ENCODE measurements around the gene MTURN. TPM values are rescaled to one million over a fixed set of nuclear protein-coding genes. Genes with fewer than 3 reads are reported as not detected.
A peak's percentile ranks its signal among the peaks of the same experiment; 100 is the strongest.
"Not testable (repeated sequence)": the region's sequence is repeated elsewhere in the genome, so short reads cannot be mapped to it uniquely, and the experiment has no call there.

The MTURN gene
- 55.6 TPM for total RNA-seq
- polyA plus RNA-seq: 55.6 TPM

DNA sequence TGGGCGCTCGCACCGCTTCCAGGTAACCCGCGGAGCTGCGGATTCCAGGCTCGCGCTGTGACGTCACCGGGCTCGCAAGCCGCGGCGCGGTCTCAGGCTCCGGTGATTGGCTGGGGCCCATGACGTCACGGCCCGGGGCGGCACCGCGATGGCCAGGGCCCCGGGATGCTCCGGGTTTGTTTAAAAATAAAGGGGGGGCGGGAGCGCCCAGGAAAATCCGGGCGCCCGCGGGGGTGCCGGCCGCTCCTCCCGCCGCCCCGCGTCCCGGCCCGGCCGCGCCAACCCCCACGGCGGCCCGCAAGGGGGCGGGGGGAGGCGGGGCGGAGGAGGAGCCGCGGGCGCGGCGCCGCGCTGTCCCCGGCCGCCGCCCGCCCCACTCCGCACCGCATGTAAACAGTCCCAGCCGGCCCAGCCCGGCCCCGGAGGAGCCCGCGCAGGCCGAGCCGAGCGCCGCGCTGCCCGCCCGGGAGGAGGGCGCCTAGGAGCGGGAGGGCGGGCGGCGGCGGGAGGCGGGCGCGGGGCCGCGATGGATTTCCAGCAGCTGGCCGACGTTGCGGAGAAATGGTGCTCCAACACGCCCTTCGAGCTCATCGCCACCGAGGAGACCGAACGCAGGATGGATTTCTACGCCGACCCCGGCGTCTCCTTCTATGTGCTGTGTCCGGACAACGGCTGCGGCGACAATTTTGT, at the start of gene MTURN:
Gene MTURN (plus strand): TSS at position 376 of the 690 bp plus-strand sequence. CDS start 151 bp downstream, at position 527.
- WGBS: under 1% methylated on average over 98 of the region's 99 CpGs
- Histone ChIP-seq H3K36me3 (ENCODE audit: insufficient read depth) (no peaks in the 10 kb centered on the region), H3K27ac (ENCODE audit: low read depth) (peak within 1 kb of the TSS; percentile 95), H3K4me1 (ENCODE audit: insufficient read depth) (no peaks in the 10 kb centered on the region), H3K4me3 (ENCODE audit: low read depth, low read length) (peak within 1 kb of the TSS; percentile 97)
- DNase-seq (ENCODE audit: extremely low spot score): peak; percentile 52

DNA sequence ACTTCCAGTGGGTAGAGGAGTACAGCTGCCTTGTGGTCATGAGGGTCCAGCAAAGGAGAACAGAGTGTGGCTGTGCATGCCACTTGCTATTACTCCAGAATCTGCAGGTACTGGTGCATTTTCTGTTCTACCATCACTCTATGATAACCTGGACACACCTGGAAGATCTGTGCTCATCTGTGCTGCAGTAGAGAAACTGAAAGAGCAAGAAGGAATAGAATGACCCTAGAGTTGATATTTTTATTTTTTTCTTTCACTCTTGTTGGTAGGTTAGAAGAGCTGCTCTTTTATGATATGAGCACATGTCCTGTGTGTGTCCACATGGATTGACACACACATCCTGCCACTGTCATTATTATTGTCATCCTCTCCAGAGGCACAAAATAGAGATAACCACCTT, 48.3 kb upstream of the MTURN start:
- Histone ChIP-seq H3K27ac (ENCODE audit: low read depth) (no peak overlapping the region), H3K36me3 (ENCODE audit: insufficient read depth) (no peaks in the 10 kb centered on the region), H3K4me3 (ENCODE audit: low read depth, low read length) (no peak overlapping the region), H3K4me1 (ENCODE audit: insufficient read depth) (no peaks in the 10 kb centered on the region)
- no peak for DNase-seq (ENCODE audit: extremely low spot score)

DNA sequence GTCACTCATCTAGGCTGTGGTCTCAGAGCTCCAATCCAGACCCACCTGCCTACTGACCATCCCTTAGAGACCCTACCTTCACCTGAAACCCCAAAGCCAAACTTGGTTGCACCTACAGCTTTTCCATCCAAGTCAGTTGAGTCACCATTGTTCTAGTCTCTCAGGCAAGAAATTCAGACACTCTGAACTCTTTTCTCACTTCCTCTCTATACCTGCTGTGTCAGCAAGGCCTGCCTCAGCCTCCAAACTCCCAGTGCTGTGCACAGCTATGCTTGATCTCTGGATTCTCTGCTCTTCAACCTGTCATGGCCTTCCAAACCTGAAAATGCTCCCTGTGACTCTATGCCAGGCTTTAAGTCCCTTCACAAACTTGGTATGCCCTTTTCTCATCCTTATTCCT, 47.4 kb upstream of the MTURN start:
- Histone ChIP-seq H3K4me3 (ENCODE audit: low read depth, low read length) (no peak overlapping the region), H3K27ac (ENCODE audit: low read depth) (no peak overlapping the region), H3K36me3 (ENCODE audit: insufficient read depth) (no peaks in the 10 kb centered on the region), H3K4me1 (ENCODE audit: insufficient read depth) (no peaks in the 10 kb centered on the region)
- DNase-seq (ENCODE audit: extremely low spot score): no peak

DNA sequence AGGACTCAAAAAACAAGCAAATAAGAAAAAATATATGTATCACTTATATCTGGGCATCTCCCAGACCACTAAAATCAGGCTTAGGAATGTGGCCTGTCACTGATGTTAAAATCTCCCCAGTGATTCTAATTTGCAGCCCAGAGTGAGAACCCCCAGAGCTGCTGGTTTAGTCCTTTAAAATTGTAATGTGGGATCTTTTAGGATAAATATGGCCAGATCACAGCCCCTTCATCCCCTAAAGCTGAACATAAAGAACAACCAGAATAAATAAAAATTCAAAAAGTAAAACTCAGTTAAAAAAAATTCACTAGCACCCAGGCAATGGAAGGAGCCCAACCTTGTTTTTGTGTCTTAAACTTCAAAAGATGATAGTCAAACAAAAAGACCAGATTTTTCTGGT, 46.4 kb upstream of the MTURN start:
- Histone ChIP-seq H3K4me3 (ENCODE audit: low read depth, low read length) (no peak overlapping the region), H3K27ac (ENCODE audit: low read depth) (no peak overlapping the region), H3K36me3 (ENCODE audit: insufficient read depth) (no peaks in the 10 kb centered on the region), H3K4me1 (ENCODE audit: insufficient read depth) (no peaks in the 10 kb centered on the region)
- no peak for DNase-seq (ENCODE audit: extremely low spot score)

DNA sequence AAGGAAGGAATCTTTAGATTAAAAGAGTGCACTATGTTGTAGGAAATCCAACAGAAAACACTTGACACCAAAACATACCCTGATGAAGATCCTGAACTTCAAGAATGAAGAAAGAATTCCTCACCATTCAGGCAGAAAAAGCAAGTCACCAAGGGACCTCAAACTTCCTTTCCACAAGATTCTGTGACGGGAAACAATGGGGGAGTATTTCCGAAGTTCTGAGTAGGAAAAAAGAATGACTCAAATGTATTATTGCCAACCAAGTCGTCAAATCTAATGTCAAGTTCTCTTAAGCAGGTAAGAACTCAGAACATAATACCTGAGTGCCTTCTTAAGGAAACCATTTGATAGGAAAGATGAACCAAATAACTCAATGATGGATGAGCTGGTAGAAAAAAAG, 44.7 kb upstream of the MTURN start:
- Histone ChIP-seq H3K4me1 (ENCODE audit: insufficient read depth) (no peaks in the 10 kb centered on the region), H3K36me3 (ENCODE audit: insufficient read depth) (no peaks in the 10 kb centered on the region), H3K4me3 (ENCODE audit: low read depth, low read length) (no peak overlapping the region), H3K27ac (ENCODE audit: low read depth) (no peak overlapping the region)
- WGBS: 80% methylated on average over 3 of the region's 3 CpGs
- DNase-seq (ENCODE audit: extremely low spot score): no peak

DNA sequence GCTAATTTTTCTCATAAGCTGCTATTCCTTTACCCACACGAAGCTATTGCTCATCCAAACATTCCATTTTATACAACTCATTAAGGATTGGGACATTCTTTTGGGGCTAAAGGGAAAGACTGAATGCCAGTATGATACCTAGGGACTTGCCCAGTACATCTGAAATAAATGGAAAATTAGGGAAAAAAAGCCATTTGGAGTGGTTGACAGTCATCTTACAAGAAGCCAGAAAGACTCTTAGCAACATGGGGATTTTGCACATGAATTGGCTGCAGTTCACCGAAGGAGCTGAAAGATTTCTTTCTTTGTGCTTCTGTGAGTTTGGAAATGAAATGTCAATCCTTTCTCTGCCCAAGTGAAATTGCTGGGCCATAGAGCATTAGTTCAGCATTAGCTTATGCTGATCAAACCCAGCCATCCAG, 43.3 kb upstream of the MTURN start:
- DNase-seq (ENCODE audit: extremely low spot score): no peak
- no peaks in the 10 kb centered on the region for H3K36me3 ChIP-seq (ENCODE audit: insufficient read depth)
- no peak overlapping the region for H3K4me3 ChIP-seq (ENCODE audit: low read depth, low read length)
- 61% methylated on average over 2 of the region's 2 CpGs for WGBS
- H3K27ac ChIP-seq (ENCODE audit: low read depth): no peak overlapping the region
- H3K4me1 ChIP-seq (ENCODE audit: insufficient read depth): no peaks in the 10 kb centered on the region

DNA sequence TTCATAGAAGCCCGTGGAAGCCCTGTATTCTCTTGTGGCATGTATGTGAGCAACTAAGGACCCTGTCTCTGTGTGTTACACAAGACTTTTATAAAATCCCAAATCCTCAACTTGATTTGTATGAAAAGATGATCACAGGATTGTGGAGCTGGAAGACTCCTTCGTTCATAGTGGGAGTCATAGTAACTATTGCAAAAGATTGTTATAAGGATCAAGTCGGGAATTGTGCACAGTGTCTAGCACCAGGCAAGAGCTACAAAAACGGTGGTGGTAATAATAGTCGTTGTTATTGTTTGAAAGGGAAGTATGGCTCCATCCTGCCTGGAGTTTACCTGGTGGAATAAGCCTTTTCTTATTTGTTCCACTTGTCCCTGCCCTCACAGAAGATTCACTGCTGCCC, 42.8 kb upstream of the MTURN start:
- WGBS: 87% methylated on average over 5 of the region's 5 CpGs
- H3K36me3 ChIP-seq (ENCODE audit: insufficient read depth): no peaks in the 10 kb centered on the region
- no peaks in the 10 kb centered on the region for H3K4me1 ChIP-seq (ENCODE audit: insufficient read depth)
- no peak for DNase-seq (ENCODE audit: extremely low spot score)
- H3K27ac ChIP-seq (ENCODE audit: low read depth): no peak overlapping the region
- no peak overlapping the region for H3K4me3 ChIP-seq (ENCODE audit: low read depth, low read length)

DNA sequence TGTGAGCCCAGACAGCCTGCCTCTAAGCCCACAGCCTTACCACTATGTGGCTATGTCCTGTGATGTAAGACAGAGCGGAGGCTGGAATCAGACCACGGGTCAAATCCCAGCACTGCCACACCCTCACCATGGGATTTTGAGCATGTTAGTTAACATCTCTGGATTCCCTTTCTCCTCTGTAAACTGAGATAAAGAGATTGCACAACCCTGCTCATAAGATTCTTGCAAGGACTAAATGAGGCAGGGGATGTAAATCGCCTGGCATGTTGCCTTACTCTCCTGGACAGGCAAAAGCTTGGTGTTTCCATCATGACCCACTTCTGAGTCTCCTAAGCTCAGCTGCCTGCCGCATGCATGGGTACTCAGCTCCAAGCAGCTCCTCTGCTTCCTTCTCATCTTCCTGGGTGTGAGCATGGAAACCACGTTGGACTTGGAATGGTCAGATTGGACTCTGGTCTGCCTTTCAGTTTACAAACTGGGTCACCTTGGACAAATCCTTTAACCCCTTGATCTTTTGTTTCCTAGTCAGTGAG, 41.3 kb upstream of the MTURN start:
- WGBS: 59% methylated on average over 5 of the region's 5 CpGs
- Histone ChIP-seq H3K4me3 (ENCODE audit: low read depth, low read length) (no peak overlapping the region), H3K4me1 (ENCODE audit: insufficient read depth) (no peaks in the 10 kb centered on the region), H3K36me3 (ENCODE audit: insufficient read depth) (no peaks in the 10 kb centered on the region), H3K27ac (ENCODE audit: low read depth) (no peak overlapping the region)
- DNase-seq (ENCODE audit: extremely low spot score): no peak

DNA sequence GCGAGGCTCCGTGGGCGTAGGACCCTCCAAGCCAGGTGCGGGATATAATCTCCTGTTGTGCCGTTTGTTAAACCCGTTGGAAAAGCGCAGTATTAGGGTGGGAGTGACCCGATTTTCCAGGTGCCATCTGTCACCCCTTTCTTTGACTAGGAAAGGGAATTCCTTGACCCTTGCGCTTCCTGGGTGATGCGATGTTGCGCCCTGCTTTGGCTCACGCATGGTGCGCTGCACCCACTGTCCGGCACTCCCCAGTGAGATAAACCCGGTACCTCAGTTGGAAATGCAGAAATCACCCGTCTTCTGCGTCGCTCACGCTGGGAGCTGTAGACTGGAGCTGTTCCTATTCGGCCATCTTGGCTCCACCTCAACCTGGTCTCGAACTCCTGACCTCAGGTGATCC, 36.2 kb upstream of the MTURN start:
- WGBS: 95% methylated on average over 21 of the region's 21 CpGs
- not testable (repeated sequence) for H3K4me1 ChIP-seq (ENCODE audit: insufficient read depth)

DNA sequence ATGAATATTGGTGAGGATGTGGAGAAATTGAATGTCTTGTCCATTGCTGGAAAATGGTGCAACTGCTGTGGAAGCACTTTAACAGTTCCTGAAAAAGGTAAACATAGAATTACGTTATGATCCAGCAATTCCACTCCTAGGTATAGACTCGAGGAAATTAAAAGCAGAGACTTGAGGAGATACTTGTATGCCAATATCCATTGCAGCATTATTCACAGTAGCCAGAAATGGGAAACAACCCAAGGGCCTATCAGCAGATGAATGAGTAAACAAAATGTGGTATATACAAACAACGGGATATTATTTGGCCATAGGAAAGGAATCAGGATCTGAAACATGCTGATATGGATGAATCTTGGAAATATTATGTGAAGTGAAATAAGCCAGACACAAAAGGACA, 32.5 kb upstream of the MTURN start:
- no peak overlapping the region for H3K4me3 ChIP-seq (ENCODE audit: low read depth, low read length)
- WGBS: 58% methylated on average over 3 of the region's 3 CpGs
- H3K27ac ChIP-seq (ENCODE audit: low read depth): no peak overlapping the region
- H3K4me1 ChIP-seq (ENCODE audit: insufficient read depth): no peaks in the 10 kb centered on the region
- no peak for DNase-seq (ENCODE audit: extremely low spot score)
- H3K36me3 ChIP-seq (ENCODE audit: insufficient read depth): no peaks in the 10 kb centered on the region

More for the DNA sequence above, 36.2 kb upstream of the MTURN start:
- H3K4me3 ChIP-seq (ENCODE audit: low read depth, low read length); H3K36me3 ChIP-seq (ENCODE audit: insufficient read depth); H3K27ac ChIP-seq (ENCODE audit: low read depth); DNase-seq (ENCODE audit: extremely low spot score): not testable (repeated sequence)

DNA sequence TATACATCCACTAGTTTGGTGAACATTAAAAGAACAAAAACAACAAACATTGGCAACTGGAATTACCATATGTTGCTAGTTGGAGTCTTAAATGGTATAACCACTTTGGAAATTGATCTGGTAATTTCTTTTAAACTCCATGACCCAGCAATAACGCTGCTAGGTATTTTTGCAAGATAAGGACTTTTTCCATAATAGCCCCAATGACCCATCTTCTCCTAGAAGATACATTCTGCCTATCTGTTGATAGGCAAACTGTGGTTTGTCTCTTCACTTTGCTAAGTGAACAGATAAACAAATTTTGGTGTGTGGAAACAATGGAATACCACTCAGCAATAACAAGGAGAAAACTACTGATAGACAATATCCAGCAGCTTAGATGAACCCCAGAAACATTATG, 30.6 kb upstream of the MTURN start:
- no peaks in the 10 kb centered on the region for H3K36me3 ChIP-seq (ENCODE audit: insufficient read depth)
- DNase-seq (ENCODE audit: extremely low spot score): no peak
- H3K27ac ChIP-seq (ENCODE audit: low read depth): no peak overlapping the region
- H3K4me3 ChIP-seq (ENCODE audit: low read depth, low read length): no peak overlapping the region
- 86% methylated on average over 1 of the region's 1 CpG for WGBS
- H3K4me1 ChIP-seq (ENCODE audit: insufficient read depth): no peaks in the 10 kb centered on the region

DNA sequence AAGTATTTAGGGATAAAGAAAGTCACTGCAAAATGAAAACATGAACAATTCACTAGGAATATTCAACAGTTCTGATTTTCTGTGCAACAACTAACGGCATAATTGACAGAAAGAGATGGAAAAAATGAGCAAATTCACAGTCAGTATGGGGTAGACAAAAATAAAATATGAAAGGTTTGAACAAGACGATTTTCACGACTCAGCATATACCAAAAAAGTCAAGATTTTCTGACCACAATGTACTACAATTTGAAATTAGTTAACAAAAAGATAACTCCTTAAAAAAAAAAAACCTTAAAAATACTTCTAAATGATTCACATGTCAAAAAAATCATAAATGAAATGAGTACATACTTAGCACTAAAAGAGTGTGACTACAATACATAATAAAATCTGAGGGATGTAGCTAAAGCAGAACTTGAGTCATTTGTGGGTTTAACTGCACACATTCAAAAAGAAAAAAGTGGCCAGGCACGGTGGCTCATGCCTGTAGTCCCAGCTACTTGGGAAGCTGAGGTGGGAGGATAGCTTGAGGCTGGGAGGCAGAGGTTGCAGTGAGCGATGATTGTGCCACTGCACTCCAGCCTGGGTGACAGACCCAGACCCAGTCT, 22.6 kb upstream of the MTURN start:
- Histone ChIP-seq H3K4me1 (ENCODE audit: insufficient read depth) (no peaks in the 10 kb centered on the region), H3K4me3 (ENCODE audit: low read depth, low read length) (no peak overlapping the region), H3K27ac (ENCODE audit: low read depth) (no peak overlapping the region), H3K36me3 (ENCODE audit: insufficient read depth) (no peaks in the 10 kb centered on the region)
- 98% methylated on average over 5 of the region's 5 CpGs for WGBS
- no peak for DNase-seq (ENCODE audit: extremely low spot score)

DNA sequence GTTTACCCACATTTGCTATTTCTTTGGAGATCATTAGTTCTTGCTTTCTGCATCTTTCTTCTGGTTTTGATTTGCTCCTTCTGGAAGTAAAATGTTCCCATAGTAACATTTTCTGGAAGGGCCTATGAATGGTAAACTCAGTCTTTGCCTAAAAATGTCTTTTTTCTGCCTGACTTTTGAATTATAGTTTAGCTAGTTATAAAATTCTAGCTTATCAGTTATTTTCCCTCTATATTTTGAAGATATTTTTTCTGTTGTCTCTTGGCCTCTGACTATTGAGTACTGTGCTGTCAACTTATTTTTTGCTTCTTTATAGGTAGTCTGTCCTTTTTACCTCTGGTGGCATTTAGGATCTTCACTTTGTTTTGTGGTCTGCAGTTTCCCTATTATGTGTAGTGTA, 21.6 kb upstream of the MTURN start:
- no peaks in the 10 kb centered on the region for H3K36me3 ChIP-seq (ENCODE audit: insufficient read depth)
- H3K4me1 ChIP-seq (ENCODE audit: insufficient read depth): no peaks in the 10 kb centered on the region
- no peak overlapping the region for H3K27ac ChIP-seq (ENCODE audit: low read depth)
- no peak overlapping the region for H3K4me3 ChIP-seq (ENCODE audit: low read depth, low read length)
- no peak for DNase-seq (ENCODE audit: extremely low spot score)

DNA sequence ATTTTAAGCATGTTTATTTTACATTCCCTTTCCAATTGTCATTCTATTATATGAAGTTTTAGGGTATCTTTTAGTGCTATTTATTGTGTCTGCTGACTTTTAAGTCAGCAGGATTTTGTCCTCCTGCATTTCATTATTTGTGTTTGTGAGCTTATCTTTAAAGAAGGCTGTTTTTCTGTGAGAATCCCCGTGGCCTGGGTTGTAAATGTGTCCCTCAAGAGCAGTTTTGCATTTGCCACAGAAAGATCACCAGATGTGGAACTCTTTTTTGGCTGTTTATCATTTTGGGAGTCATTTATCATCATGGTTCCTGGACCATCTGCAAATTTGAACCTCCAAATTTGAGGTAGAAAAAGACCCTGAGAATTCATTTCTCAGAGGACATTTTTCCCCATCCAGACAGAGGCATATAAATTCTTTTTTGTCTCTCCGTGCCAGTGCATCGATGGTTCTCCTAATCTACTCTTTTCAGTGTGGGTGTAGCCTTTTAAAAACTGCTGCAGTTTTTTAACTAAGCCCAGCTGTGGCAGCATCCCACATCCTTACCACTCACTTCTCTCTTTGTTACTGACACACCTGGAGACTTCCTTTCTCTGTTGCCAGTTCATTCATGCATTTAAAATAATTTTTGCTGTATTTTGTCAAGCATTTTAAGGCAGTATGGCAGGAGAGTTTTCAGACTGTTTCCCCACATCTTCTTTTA, 20.1 kb upstream of the MTURN start:
- H3K4me1 ChIP-seq (ENCODE audit: insufficient read depth): no peaks in the 10 kb centered on the region
- WGBS: 64% methylated on average over 3 of the region's 3 CpGs
- H3K4me3 ChIP-seq (ENCODE audit: low read depth, low read length): no peak overlapping the region
- no peaks in the 10 kb centered on the region for H3K36me3 ChIP-seq (ENCODE audit: insufficient read depth)
- H3K27ac ChIP-seq (ENCODE audit: low read depth): no peak overlapping the region
- DNase-seq (ENCODE audit: extremely low spot score): no peak
